ENCODE measurements around the gene ACTL10. TPM values are rescaled to one million over a fixed set of nuclear protein-coding genes. Genes with fewer than 3 reads are reported as not detected.
A peak's percentile ranks its signal among the peaks of the same experiment; 100 is the strongest.
"Not testable (repeated sequence)": the region's sequence is repeated elsewhere in the genome, so short reads cannot be mapped to it uniquely, and the experiment has no call there.

The ACTL10 gene
- total RNA-seq, 3 donors from 2014 or later, result 1.7 to 4.2 (median 2.4) TPM

- Histone ChIP-seq H3K9me3 (no peaks in the 10 kb centered on the region), H3K4me3 (no peak overlapping the region), H3K36me3 (ENCODE audit: low read depth) (no peaks in the 10 kb centered on the region), H3K4me1 (ENCODE audit: low read depth) (no peaks in the 10 kb centered on the region)
- DNase-seq (no peak), ATAC-seq (no peak)
- TF ChIP-seq CTCF (IDR thresholded peaks at IDR 0.05), result no peak
- intact Hi-C loops (cut with DNase I, micrococcal nuclease), result no loop called here
Measured at GRCh38 chr20:33693289-33693688, 26.5 kb downstream of the ACTL10 start.

GRCh38 chr20:33693741-33694638, 27.2 kb downstream of the ACTL10 start:
- no peak for DNase-seq
- no peaks in the 10 kb centered on the region for H3K36me3 ChIP-seq (ENCODE audit: low read depth)
- H3K4me3 ChIP-seq, result no peak overlapping the region
- ATAC-seq, result peak; percentile 25
- intact Hi-C loops (cut with DNase I, micrococcal nuclease), result no loop called here
- no peak for TF ChIP-seq CTCF (IDR thresholded peaks at IDR 0.05)
- H3K9me3 ChIP-seq, result no peaks in the 10 kb centered on the region
- H3K4me1 ChIP-seq (ENCODE audit: low read depth), result no peaks in the 10 kb centered on the region

GRCh38 chr20:33694639-33695012, 27.9 kb downstream of the ACTL10 start:
- Histone ChIP-seq H3K9me3 (no peaks in the 10 kb centered on the region), H3K4me1 (ENCODE audit: low read depth) (no peaks in the 10 kb centered on the region), H3K36me3 (ENCODE audit: low read depth) (no peaks in the 10 kb centered on the region), H3K4me3 (no peak overlapping the region)
- intact Hi-C loops (cut with DNase I, micrococcal nuclease), result no loop called here
- no peak for TF ChIP-seq CTCF (IDR thresholded peaks at IDR 0.05)
- ATAC-seq (no peak), DNase-seq (no peak)

- no peak for TF ChIP-seq CTCF (IDR thresholded peaks at IDR 0.05)
- ATAC-seq (no peak), DNase-seq (no peak)
- Histone ChIP-seq H3K36me3 (ENCODE audit: low read depth) (no peaks in the 10 kb centered on the region), H3K4me3 (no peak overlapping the region), H3K4me1 (ENCODE audit: low read depth) (no peaks in the 10 kb centered on the region), H3K9me3 (peaks cover 6% of the 10 kb centered on the region)
- intact Hi-C loops (cut with DNase I, micrococcal nuclease), result no loop called here
Measured at GRCh38 chr20:33696448-33696847, 29.7 kb downstream of the ACTL10 start.

GRCh38 chr20:33697129-33697528, 30.4 kb downstream of the ACTL10 start:
- TF ChIP-seq CTCF (IDR thresholded peaks at IDR 0.05), result no peak
- Histone ChIP-seq H3K4me3 (no peak overlapping the region), H3K4me1 (ENCODE audit: low read depth) (no peaks in the 10 kb centered on the region), H3K36me3 (ENCODE audit: low read depth) (no peaks in the 10 kb centered on the region), H3K9me3 (peaks cover 6% of the 10 kb centered on the region)
- intact Hi-C loops (cut with DNase I, micrococcal nuclease), result no loop called here
- DNase-seq (peak in 1 of 3 donors; percentile 40), ATAC-seq (peak; percentile 20)

GRCh38 chr20:33698966-33699365, 32.2 kb downstream of the ACTL10 start:
- not testable (repeated sequence) for H3K9me3 ChIP-seq, H3K4me3 ChIP-seq, ATAC-seq

GRCh38 chr20:33700696-33701441, 34.1 kb downstream of the ACTL10 start:
- intact Hi-C loops (cut with DNase I, micrococcal nuclease); ATAC-seq; H3K36me3 ChIP-seq (ENCODE audit: low read depth): not testable (repeated sequence)

More at GRCh38 chr20:33698966-33699365, 32.2 kb downstream of the ACTL10 start:
- intact Hi-C loops (cut with DNase I, micrococcal nuclease); H3K36me3 ChIP-seq (ENCODE audit: low read depth); H3K4me1 ChIP-seq (ENCODE audit: low read depth); DNase-seq: not testable (repeated sequence)

More at GRCh38 chr20:33700696-33701441, 34.1 kb downstream of the ACTL10 start:
- not testable (repeated sequence) for H3K9me3 ChIP-seq; H3K4me3 ChIP-seq; DNase-seq; H3K4me1 ChIP-seq (ENCODE audit: low read depth)

All from mucosa of descending colon (tissue), 3 donors.